ENCODE results near the gene MPND. TPM values are rescaled to one million over a fixed set of nuclear protein-coding genes. Genes with fewer than 3 reads are reported as not detected.

MPND gene
- total RNA-seq, 1 experiment from 2014 or later = 24.3 TPM

DNA sequence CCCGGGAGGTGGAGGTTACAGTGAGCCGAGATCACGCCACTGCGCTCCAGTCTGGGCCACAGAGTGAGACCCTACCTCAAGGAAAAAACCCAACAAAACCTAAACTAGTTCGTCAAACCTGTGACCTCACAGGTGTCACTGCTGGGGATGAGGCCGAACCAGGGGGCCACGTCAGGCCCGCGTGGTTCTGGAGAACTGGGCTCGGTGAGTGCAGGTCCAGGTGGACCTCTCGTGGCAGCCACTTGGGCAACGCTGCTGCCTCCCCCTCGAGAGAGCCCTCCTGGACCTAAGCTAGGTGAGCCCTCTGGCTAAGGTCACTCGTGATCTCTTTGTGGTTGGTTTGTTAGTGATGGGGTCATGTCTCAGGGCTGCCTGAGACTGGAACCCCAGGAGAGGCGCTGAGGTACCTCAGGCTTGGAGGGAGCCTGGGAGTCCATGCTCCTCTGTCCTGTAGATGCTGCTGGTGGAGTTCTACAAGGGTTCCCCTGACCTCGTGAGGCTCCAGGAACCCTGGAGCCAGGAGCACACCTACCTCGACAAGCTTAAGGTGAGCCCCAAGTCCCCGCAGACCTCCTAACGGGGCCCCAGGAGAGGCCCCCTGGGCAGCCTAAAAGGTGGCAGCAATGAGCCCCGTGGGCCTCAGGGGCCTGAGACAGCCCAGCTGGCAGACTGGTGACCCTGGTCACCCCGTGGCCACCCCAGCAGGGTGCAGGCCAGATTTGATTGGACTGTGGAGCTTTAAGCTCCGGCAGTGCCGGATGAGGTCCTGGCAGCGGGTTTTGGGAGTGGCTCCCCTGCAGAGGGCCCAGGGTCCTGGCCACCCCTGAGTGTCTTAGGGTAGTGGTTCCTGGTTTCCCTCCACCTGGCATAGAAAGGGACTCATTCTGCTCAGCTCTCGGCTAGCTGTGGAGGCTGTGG is 15.6 kb downstream of the MPND start:
- ChIA-PET POLR2A (interaction anchor here (1.0 kb wide), 1 partner anchor 10 kb away, joined by 3 read pairs; no protein-coding TSS in a partner anchor), CTCF (interaction anchor here (0.6 to 1.3 kb wide), 2 partner anchors 92 kb away, joined by 3 to 5 read pairs; no protein-coding TSS in a partner anchor), RAD21 (ENCODE audit: low non-redundant PET in 1 of 2, low total read pairs in 2 of 2, uncharacterized antibody in 2 of 2, unreplicated experiment in 2 of 2) (no interaction called here)
- no peak overlapping the region; the same call in 1 of the 2 replicates for H3K27ac ChIP-seq (ENCODE audit: low read depth, low read length)
- H3K4me2 ChIP-seq (ENCODE audit: low read length) = no peak overlapping the region
- peaks cover 6 to 23% of the 10 kb centered on the region in 2 experiments; a peak in 3 of 4 replicates for H3K4me1 ChIP-seq (ENCODE audit: control insufficient read depth in 1 of 2, insufficient read depth in 2 of 2, low read length in 2 of 2)
- BruUV-seq (replicated peaks) = no TSS peak
- DNase-seq (ENCODE audit: low read depth, low spot score) (no peak), ATAC-seq (no peak)
- H3K36me3 ChIP-seq (ENCODE audit: control insufficient read depth in 1 of 2, insufficient read depth in 2 of 2, low read length in 2 of 2) = peaks cover 5 to 11% of the 10 kb centered on the region in 2 experiments; a peak in 3 of 4 replicates
- TF ChIP-seq POLR2AphosphoS5 (IDR thresholded peaks at IDR 0.05; ENCODE audit: low read depth, low read length) (peak; percentile 12; the same call in 1 of the 2 replicates), FOSL1 (IDR thresholded peaks at IDR 0.05; ENCODE audit: low read depth) (no peak), ATF3 (IDR thresholded peaks at IDR 0.05) (no peak)
- no peaks in the 10 kb centered on the region for H3K27me3 ChIP-seq (ENCODE audit: insufficient read depth, low read length)
- H4K20me1 ChIP-seq (ENCODE audit: insufficient read depth) = no peaks in the 10 kb centered on the region
- H2AFZ ChIP-seq (ENCODE audit: low read depth, low read length, poor library complexity, severe bottlenecking) = no peak overlapping the region
- H3K9me2 ChIP-seq (ENCODE audit: insufficient read depth) = no peaks in the 10 kb centered on the region
- no peak overlapping the region for H3K9ac ChIP-seq (ENCODE audit: low read length)
- H3K79me2 ChIP-seq (ENCODE audit: insufficient read depth, low read length) = no peaks in the 10 kb centered on the region
- intact Hi-C loops (cut with micrococcal nuclease) = no loop called here
- no peak overlapping the region for H3K4me3 ChIP-seq (replicated peaks in 1 of 2; ENCODE audit: low read depth in 1 of 2, low read length in 2 of 2)
- no peaks in the 10 kb centered on the region for H3K9me3 ChIP-seq (ENCODE audit: control insufficient read depth in 1 of 2, insufficient read depth in 1 of 2, low read depth in 1 of 2, low read length in 2 of 2)

- ATAC-seq = no peak
- POLR2A ChIA-PET = no interaction called here
- TF ChIP-seq EZH2phosphoT487 (IDR thresholded peaks at IDR 0.05; ENCODE audit: borderline replicate concordance) (no peak), POLR2AphosphoS5 (IDR thresholded peaks at IDR 0.05; ENCODE audit: low read depth, low read length) (no peak), SRF (IDR thresholded peaks at IDR 0.05; ENCODE audit: low read depth) (no peak), ZFX (IDR thresholded peaks at IDR 0.05) (no peak), CTCF (IDR thresholded peaks at IDR 0.05 in 2 of 3, conservative IDR thresholded peaks at IDR 0.05 in 1 of 3; ENCODE audit: borderline replicate concordance in 1 of 3, insufficient read depth in 1 of 3, low read depth in 2 of 3, low read length in 2 of 3) (no peak), FOSL1 (IDR thresholded peaks at IDR 0.05; ENCODE audit: low read depth) (no peak), CBX3 (IDR thresholded peaks at IDR 0.05; ENCODE audit: low read depth) (no peak), REST (IDR thresholded peaks at IDR 0.05; ENCODE audit: low read depth) (no peak), JUND (IDR thresholded peaks at IDR 0.05) (no peak), YY1 (IDR thresholded peaks at IDR 0.05; ENCODE audit: extremely low read depth, insufficient replicate concordance, low read depth, low read length) (no peak)
- TF ChIP-seq, protein P1, sequence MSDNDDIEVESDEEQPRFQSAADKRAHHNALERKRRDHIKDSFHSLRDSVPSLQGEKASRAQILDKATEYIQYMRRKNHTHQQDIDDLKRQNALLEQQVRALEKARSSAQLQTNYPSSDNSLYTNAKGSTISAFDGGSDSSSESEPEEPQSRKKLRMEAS (IDR thresholded peaks at IDR 0.05) = no peak
Observed at GRCh38 chr19:4359627-4360000, 16.3 kb downstream of the MPND start.

More at GRCh38 chr19:4359627-4360000, 16.3 kb downstream of the MPND start:
- H4K20me1 ChIP-seq (ENCODE audit: insufficient read depth) = no peaks in the 10 kb centered on the region
- H3K9ac ChIP-seq (ENCODE audit: low read length) = no peak overlapping the region
- H3K4me3 ChIP-seq (replicated peaks in 1 of 2; ENCODE audit: low read depth in 1 of 2, low read length in 2 of 2) = no peak overlapping the region
- H3K36me3 ChIP-seq (ENCODE audit: control insufficient read depth in 1 of 2, insufficient read depth in 2 of 2, low read length in 2 of 2) = peaks cover 5 to 11% of the 10 kb centered on the region in 2 experiments; a peak in 2 of 4 replicates
- DNase-seq (ENCODE audit: low read depth, low spot score) = no peak
- no TSS peak for BruUV-seq (replicated peaks)
- intact Hi-C loops (cut with micrococcal nuclease) = no loop called here
- ChIA-PET CTCF (no interaction called here), RAD21 (ENCODE audit: low non-redundant PET in 1 of 2, low total read pairs in 2 of 2, uncharacterized antibody in 2 of 2, unreplicated experiment in 2 of 2) (no interaction called here)
- H3K9me3 ChIP-seq (ENCODE audit: control insufficient read depth in 1 of 2, insufficient read depth in 1 of 2, low read depth in 1 of 2, low read length in 2 of 2) = no peaks in the 10 kb centered on the region
- no peaks in the 10 kb centered on the region for H3K27me3 ChIP-seq (ENCODE audit: insufficient read depth, low read length)
- no peak overlapping the region for H2AFZ ChIP-seq (ENCODE audit: low read depth, low read length, poor library complexity, severe bottlenecking)
- H3K9me2 ChIP-seq (ENCODE audit: insufficient read depth) = no peaks in the 10 kb centered on the region
- peak overlapping the region; percentile 47; the same call in 1 of the 2 replicates for H3K27ac ChIP-seq (ENCODE audit: low read depth, low read length)
- H3K4me2 ChIP-seq (ENCODE audit: low read length) = no peak overlapping the region
- no peaks in the 10 kb centered on the region for H3K79me2 ChIP-seq (ENCODE audit: insufficient read depth, low read length)
- H3K4me1 ChIP-seq (ENCODE audit: control insufficient read depth in 1 of 2, insufficient read depth in 2 of 2, low read length in 2 of 2) = peaks cover 6 to 23% of the 10 kb centered on the region in 2 experiments; a peak in 3 of 4 replicates
